GM12872 (cell line): ENCODE results near the gene DOK4.

Experiments
- CTCF ChIP-seq: IDR thresholded peaks from 3 replicates; pipeline ENCODE4 v1.5.1; 2011; ENCODE audit warnings: low read depth, mild to moderate bottlenecking, low read length, moderate library complexity; ENCODE audit not compliant: insufficient read depth

DOK4 gene

GRCh38 chr16:57518520-57518919 lies 32.2 kb upstream of the DOK4 start:
- TF ChIP-seq CTCF = no peak

- no peak for TF ChIP-seq CTCF
Measured at GRCh38 chr16:57517397-57518367, 31.4 kb upstream of the DOK4 start.

- TF ChIP-seq CTCF = no peak
Measured at GRCh38 chr16:57516773-57517172, 30.5 kb upstream of the DOK4 start.

- no peak for TF ChIP-seq CTCF
Measured at GRCh38 chr16:57516176-57516725, 30.0 kb upstream of the DOK4 start.

- TF ChIP-seq CTCF = no peak
Measured at GRCh38 chr16:57514791-57515600, 28.7 kb upstream of the DOK4 start.

GRCh38 chr16:57514371-57514770 lies 28.1 kb upstream of the DOK4 start:
- no peak for TF ChIP-seq CTCF

- TF ChIP-seq CTCF = no peak
Measured at GRCh38 chr16:57513371-57514102, 27.2 kb upstream of the DOK4 start.
